Vein endothelial cell (primary cell): Measurements from ENCODE around the gene DNAL4. TPM values are rescaled to one million over a fixed set of nuclear protein-coding genes. Genes with fewer than 3 reads are reported as not detected.

Source experiments
- small RNA-seq: library from RNA; depleted of rRNA; stranded (forward); fragments of <200 nt; gene quantifications from one replicate; pipeline ENCODE3, GENCODE V24; 2012
- total RNA-seq: library from RNA; depleted of rRNA; stranded (reverse); fragments of >200 nt; gene quantifications from 2 replicates; pipeline ENCODE4 v1.2.3, GENCODE V29; 2012

DNAL4 gene, protein sequence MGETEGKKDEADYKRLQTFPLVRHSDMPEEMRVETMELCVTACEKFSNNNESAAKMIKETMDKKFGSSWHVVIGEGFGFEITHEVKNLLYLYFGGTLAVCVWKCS
- total RNA-seq: 11.1 and 18.9 TPM in 2 replicates

GRCh38 chr22:38793721-38794466 is at the start of gene DNAL4:
TSS of gene DNAL4 (minus strand) at chr22:38794143. CDS start at chr22:38782731, 11,412 bp downstream.

DNA sequence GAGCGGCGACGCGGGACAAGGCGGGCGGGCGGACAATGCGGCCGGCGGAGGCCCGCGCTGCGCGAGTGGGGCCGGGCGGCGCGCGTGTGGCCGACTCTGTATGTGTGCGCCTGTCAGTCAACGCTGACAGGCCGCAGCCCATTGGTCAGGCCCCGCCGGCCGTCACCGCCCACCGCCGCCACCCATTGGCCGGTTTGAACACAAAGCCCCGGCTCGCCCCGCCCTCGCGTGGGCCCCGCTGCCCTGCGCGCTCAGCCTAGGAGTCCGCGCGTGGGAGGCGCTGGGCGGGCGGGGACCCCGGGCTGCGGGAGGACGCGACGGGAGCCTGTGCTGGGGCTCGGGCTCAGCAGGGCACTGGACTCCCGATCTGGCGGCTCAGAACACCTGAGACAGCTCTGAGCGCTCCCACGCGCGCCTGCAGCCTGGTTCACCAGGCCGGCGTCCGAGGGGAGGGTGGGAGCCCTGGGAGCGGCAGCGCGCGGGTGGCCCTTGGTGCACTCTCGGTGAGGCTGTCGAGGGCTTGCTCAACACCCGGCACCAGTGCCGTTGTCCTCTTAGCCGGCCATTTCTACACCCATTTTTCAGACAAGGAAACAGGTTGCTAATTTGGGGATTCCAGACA is 37.9 kb downstream of the DNAL4 start, which contains the start of gene SUN2:
SUN2 (minus strand) TSS at position 88 of the 622 bp plus-strand sequence. CDS start 3,370 bp downstream, outside the sequence.

Small RNA genes lying within 50 kb of the gene (small RNA-seq; reads per million reads assigned to genes)
- gene AL021707.8: 0.08 reads per million

Other genes starting within 250 kb of the DNAL4 start
- 0.33 and 0.96 TPM in 2 replicates for gene DMC1, start 224.0 kb downstream of the DNAL4 start, total RNA-seq
- gene FAM227A, start 137.8 kb downstream of the DNAL4 start, total RNA-seq: 2.1 and 2.3 TPM in 2 replicates
- gene CBY1, start 137.5 kb downstream of the DNAL4 start, total RNA-seq: 16.4 and 18.3 TPM in 2 replicates
- 82.6 and 106 TPM in 2 replicates for gene TOMM22, start 112.2 kb downstream of the DNAL4 start, total RNA-seq
- gene JOSD1, start 93.2 kb downstream of the DNAL4 start, total RNA-seq: 86.2 and 87.9 TPM in 2 replicates
- 32.4 and 39.5 TPM in 2 replicates for gene GTPBP1, start 88.2 kb downstream of the DNAL4 start, total RNA-seq
- 125 and 142 TPM in 2 replicates for gene SUN2, start 38.1 kb downstream of the DNAL4 start, total RNA-seq
- gene NPTXR, start 49.9 kb upstream of the DNAL4 start, total RNA-seq: 0.33 and 0.38 TPM in 2 replicates
- 49.2 and 59.8 TPM in 2 replicates for gene CBX6, start 78.1 kb upstream of the DNAL4 start, total RNA-seq
- gene APOBEC3A, start 163.5 kb upstream of the DNAL4 start, total RNA-seq: not detected in 2 replicates
- 0.98 and 2.9 TPM in 2 replicates for gene APOBEC3B, start 188.2 kb upstream of the DNAL4 start, total RNA-seq
- 7.8 and 10.0 TPM in 2 replicates for gene APOBEC3C, start 220.1 kb upstream of the DNAL4 start, total RNA-seq
- 1.4 and 1.6 TPM in 2 replicates for gene APOBEC3D, start 227.0 kb upstream of the DNAL4 start, total RNA-seq
- gene APOBEC3F, start 246.7 kb upstream of the DNAL4 start, total RNA-seq: 2.1 and 5.9 TPM in 2 replicates